HG03175 (cell line): Measurements from ENCODE around the gene LSM14A.
A peak's percentile ranks its signal among the peaks of the same experiment; 100 is the strongest.
"Not testable (repeated sequence)": the region's sequence is repeated elsewhere in the genome, so short reads cannot be mapped to it uniquely, and the experiment has no call there.

Experiments used
- ATAC-seq: cut with Tn5 transposase; IDR thresholded peaks from one replicate; pipeline ENCODE4 v1.9.1; 2021; ENCODE audit warnings: mild to moderate bottlenecking, moderate library complexity; ENCODE audit not compliant: unreplicated experiment

The LSM14A gene

DNA sequence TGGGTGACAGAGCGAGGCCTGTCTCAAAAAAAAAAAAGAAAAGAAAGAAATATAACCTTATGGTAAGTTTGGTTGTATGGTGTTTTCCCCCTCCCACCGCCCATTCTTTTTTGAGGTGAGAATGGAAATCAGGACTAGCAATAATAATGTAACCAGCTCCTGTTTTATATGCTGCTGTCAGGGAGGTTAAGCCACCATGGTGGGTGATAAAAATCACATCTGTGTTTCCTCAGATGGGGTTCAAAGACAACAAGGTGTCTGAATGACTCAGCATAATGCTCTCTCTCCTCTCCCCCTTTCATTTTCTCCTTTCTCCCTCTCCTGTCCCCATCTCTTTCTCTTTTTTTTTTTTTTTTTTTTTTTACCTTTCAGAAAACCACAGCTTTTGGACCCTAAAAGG is 53.7 kb downstream of the LSM14A start:
- ATAC-seq = no peak

DNA sequence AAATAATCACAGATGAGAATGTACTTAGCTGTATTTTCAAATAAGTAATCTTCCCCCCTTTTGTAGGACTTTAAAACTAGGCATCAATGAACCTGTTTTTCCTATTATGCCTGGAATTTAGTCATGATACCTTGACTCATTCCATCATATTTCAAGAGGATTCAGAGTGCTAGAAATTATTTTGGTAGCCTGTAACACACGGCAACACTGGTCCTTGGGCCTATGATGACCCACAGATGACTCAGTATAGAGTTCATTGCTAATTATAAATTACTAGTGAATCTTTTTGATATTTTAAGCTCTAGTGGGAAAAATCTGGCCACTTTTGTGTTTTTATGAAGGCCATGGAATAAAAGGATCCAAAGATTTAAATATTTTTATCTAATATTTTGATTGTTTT is 56.0 kb downstream of the LSM14A start:
- ATAC-seq = no peak

DNA sequence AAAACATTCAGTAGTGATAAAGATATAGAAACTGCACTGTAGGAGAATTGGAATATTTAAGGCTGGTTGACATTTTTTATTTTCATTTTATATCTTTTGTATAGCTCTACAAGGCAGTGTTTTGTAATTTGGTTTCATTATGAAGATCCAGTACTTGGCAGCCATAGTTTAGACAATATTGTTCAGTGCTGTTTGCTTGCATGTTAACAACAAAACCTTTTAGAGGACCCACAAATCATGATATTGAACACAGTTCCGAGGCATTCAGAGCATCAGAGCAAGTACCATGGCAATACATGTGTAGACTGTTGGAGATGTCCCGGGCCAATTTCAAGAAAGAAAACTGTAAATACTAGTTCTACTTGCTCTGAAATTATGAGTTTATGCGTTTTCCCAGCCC is 56.5 kb downstream of the LSM14A start:
- ATAC-seq = no peak

DNA sequence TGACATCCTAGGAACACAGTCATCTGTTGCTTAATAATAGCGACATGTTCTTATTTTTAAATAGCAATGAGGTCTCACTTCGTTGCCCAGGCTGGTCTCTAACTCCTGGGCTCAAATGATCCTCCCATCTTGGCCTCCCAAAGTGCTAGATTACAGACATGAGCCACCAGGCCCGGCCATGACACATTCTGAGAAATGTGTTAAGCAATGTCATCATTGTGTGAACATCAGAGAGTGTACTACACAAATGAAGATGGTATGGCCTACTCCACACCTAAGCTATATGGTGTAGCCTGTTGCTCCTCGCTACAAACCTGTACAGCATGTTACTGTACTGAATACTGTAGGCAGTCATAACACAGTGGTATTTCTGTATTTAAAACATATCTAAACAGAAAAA is 57.4 kb downstream of the LSM14A start:
- ATAC-seq = no peak

DNA sequence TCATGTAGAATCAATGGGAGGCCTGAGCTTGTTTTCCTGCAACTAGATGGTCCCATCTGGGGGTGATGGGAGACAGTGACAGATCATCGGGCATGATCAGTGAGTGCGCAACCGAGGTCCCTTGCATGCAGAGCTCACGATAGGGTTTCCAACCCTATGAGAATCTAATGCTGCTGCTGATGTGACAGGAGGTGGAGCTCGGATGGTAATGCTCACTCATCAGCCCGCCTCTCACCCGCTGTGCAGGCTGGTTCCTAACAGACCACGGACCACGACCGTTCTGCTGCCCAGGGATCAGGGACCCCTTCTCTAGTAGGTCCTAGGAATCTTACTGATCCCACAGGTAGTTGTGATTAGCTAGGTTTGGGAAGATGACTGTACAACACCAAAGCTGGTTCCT is 58.5 kb downstream of the LSM14A start:
- no peak for ATAC-seq

DNA sequence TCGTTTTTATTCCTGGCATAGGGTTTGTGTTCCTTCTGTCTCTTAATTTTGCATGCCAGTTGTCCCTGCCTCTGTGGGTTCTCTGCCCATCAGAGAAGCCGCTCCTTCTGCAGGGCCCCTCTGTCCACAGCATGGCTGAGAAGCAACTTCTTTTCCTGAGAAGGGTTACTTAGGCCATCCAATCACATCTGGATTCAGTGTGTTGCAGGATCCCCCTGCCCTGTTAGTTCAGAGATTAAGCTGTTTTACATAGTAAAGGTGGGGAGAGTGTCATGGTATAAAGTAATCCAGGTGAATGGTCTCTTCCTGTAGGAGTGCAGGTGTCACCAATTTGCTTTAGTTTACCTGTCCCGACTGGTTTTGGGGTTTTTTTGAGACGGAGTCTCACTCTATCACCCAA is 59.1 kb downstream of the LSM14A start:
- no peak for ATAC-seq

DNA sequence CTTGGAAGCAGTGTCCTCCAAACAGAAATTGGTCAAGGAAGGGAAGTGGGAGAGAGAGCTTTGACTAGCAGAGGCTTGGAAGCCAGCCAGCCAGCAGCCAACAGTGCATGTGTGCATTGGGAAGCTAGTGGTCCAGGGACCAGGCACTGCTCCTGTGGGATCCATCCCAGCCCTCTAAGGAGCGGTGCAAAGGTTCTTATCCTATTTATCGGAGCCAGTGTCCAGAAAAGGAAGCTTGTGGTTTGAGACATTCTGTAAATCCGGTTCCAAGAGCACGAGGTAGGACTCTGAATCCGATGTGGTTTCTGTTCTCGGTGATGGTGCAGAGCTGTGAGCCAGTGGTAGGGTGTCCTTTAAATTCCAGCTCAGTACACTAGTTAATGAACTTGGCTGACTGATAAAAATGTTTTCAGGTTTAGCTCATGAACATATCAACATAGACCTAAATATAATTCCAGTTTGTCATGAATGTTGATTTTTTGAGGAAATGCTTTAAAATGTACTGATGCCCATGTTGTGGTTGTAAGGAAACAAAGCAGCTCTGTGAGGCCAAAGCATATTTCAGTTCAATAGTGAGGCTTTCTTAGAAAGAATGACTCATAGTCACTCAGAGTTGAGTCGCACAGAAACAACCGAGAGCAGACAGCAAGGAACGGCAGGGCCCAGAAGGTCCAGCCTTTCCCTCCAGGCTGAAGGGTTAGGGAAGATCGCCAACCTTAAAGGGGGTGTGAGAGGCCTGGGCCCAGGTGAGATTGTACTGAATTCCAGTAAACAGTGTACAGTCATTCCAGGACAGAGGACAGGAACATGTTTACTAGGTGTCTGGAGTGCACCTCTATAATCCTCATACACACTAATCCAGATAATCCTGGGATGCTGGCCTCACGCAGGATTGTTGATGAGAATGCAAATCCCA is 60.5 kb downstream of the LSM14A start:
- ATAC-seq = peak; percentile 63

DNA sequence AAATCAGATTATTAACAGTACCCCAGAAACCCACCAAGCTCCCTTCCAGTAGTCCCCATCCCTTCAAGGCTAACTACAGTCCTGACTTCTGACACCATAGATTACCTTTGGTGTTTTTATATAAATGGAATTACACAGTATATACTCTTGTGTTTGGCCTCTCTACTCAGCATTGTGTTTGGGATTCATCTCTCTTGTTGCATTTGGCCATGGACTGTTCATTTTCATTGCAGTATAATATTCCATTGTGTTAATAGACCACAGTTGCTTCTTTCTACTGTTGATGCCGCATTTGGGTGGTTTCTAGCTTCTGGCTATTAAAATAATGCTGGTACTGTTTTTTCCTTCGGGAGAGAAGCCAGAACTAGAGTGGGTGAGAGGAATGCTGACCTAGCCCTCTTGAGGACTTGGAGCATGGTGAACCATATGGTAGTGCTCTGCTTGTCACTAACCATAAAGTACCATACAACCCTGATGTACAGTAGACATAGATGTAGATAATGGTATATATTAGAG is 63.2 kb downstream of the LSM14A start:
- no peak for ATAC-seq

DNA sequence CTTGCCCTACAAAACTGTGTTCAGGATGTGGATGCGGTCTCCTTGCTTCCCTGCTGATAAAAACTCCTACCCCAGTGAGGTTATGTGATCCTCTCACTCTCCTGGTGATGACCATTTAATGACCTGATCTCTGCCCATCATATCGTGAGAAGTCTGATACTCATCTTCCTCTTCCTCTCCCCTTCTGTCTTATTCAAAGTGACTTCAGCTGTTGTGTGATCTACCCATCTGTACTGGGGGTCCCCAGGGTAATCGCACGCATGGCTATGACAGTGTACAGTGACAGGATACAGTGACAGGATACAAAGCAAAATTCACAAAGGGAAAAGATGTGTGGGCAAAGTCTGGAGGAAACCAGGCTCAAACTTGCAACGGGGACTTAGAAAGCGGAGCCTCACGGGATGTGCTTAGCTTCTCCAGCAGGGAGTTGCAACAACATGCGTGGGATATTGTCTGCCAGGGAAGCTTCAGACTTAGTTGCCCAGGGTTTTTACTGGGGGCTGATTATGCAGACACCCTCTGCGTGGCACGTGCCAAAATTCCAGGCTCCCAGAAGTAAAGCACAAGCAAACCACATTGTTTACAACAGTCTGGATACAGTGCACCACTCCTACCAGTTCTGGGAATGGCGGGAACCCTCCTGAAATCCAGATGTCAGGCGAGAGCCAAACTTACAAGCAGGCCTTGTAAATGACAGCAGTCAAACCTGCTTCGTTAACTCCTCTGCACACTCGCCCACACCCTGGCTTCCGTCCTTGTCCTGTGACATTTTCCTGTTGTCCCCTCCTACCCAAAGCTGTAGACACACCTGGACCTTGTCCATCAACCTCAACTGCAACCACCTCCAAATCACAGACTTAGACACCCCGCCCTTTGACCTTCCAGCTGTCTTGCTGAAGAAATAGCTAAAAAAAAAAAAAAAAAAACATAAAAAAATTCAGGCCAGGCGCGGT is 64.0 kb downstream of the LSM14A start:
- no peak for ATAC-seq

DNA sequence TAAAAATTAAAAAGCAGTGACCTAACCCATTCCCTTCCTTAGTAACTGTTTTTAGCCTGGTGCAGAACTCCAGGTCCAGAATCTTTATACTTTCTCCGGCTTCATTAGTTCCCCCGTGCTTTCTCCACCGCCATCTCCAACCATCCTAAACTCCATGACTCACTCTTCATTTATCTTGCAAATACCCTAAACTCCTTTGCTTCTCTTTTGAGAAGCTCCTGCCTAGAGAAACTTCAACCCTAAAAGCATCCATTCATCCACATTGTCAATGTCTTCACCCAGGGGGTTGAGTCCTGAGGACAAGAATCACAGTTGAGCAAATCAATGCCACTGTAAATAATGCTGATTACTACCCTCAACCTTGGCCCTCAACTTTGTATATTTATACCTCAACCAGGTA is 65.0 kb downstream of the LSM14A start:
- no peak for ATAC-seq

DNA sequence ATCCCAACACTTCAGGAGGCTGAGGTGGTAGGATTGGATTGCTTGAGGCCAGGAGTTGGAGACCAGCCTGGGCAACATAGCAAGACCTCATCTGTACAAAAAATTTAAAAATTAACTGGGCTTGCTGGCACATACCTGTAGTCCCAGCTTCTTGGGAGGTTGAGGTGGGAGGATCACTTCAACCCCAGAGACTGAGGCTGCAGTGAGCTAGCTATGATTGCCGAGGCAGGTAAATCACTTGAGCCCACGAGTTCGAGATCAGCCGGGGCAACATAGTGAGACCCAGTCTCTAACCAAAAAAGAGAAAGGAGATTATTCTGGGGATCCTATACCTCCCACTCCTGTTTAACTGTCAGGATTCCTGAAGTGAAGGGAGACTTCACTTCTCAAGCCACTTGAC is 65.6 kb downstream of the LSM14A start:
- ATAC-seq = no peak

DNA sequence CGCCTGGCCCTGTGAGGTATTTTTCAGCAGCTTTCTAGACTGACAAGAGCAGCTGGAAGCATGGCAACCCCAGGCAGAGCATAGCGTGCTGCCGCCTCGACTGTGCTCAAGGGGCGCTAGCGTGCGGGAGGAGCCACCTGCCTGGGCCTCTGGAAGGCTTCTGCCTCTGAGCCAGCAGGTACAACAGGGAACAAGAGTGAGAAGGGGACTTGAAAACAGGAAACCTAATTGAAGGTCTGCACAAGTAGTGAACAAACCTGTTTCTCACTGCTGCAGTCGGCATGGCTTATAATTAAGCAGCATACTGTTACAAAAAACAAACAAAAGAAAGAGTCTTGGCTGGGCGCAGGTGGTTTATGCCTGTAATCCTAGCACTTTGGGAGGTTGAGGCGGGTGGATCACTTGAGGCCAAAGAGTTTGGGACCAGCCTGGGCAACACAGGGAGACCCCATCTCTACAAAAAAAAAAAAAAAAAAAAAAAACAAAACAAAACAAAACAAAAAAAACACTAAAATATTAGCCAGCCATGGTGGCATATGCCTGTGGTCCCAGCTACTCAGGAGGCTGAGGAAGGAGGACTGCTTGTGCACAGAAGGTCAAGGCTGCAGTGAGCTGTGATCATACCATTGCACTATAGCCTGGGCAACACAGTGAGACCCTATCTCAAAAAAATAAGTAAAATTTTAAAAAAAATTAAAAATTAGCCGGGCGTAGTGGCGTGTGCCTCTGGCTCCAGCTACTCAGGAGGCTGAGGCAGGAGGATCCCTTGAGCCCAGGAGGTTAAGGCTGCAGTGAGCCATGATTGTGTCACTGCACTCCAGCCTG is 69.4 kb downstream of the LSM14A start:
- no peak for ATAC-seq

DNA sequence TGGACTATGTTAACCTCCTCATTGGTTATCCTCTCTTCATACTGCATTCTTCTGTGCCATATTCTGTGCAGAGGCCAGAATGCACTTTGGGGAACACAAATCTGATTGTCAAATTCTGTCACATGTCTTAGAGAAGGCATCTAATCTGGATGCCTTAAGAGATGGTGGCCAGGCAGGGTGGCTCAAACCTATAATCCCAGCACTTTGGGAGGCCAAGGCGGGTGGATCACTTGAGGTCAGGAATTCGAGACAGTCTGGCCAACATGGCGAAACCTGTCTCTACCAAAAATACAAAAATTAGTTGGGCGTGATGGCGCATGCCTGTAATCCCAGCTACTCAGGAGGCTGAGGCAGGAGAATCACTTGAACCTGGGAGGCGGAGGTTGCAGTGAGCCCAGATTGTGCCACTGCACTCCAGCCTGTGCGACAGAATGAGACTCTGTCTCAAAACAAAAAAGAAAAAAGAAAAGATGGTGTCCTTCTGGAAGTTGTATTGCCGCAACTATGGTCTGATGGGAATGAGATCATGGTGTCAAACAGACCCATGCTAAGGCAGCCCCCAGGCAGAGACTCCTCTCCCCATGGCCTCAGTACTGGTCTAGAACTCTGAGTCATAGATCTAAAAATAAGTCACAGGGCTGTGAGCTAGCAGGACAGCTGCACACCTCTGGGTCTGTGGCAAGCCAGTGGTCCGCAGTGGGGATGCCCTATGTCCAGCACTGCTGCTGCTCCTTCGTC is 71.0 kb downstream of the LSM14A start:
- ATAC-seq = not testable (repeated sequence)

DNA sequence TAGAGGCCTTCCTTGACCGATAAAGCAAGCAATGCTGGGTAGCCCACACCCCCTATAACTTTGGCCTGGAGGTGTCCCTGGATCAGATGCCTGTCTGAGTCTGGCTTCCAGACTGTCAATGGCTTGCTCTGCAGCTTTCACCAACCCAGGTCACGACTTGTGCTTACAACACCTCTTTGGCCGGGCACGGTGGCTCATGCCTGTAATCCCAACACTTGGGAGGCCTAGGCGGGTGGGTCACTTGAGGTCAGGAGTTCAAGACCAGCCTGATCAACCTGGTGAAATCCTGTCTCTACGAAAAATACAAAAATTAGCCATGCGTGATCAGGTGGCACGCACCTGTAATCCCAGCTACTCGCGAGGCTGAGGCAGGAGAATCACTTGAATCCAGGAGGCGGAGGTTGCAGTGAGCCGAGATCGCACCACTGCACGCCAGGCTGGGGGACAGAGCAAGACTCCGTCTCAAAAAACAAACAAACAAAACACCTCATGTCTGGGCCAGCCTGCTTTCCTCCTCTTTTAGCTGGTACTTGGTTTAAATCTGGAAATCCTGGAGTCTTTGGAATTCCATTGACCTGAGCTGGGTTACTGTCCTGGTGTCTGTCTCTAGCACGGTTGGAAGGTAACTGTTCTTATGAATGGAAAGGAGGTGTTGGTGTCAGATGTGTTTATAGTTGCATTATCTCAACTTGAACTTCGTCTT is 71.7 kb downstream of the LSM14A start:
- ATAC-seq = no peak

DNA sequence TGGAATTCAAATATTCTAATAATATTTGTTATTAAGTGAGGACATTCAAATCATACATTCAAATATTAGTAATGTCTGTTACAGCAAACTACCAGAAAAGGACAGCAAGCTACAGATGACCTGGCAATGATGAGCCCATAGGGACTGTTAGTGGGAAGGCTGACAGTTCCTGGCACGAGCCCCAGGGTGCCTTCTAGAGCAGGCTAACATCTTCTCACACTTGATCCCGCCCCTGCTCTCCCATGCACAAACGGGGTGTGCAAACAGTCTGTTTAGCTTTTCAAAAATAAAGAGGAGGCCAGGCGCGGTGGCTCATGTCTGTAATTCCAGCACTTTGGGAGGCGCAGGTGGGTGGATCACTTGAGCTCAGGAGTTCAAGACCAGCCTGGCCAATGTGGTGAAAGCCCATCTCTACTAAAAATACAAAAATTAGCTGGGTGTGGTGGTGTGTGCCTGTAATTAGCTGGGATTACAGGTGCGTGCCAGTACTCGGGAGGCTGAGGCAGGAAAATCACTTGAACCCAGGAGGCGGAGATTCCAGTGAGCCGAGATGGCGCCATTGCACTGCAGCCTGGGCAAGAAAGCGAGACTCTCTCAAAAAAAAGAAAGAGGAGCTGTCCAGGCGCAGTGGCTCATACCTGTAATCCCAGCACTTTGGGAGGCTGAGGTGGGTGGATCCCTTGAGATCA is 72.5 kb downstream of the LSM14A start:
- no peak for ATAC-seq

DNA sequence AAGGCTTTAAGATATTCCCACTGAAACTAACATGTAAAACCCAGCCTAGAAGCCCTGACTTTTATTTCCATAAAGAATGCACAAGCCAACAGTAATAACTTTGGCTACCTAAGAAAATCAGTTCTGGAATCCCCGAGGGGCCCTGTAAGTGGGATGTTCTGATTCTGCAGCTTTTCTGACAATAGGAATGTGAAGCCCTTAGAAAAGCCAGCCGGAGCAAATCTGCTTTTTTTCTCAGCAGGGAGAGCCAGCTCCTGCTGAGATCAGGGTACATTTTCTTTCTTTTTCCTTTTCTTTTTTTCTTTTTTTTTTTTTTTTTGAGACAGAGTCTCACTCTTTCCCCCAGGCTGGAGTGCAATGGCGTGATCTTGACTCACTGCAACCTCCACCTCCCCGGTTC is 74.0 kb downstream of the LSM14A start:
- ATAC-seq = no peak

DNA sequence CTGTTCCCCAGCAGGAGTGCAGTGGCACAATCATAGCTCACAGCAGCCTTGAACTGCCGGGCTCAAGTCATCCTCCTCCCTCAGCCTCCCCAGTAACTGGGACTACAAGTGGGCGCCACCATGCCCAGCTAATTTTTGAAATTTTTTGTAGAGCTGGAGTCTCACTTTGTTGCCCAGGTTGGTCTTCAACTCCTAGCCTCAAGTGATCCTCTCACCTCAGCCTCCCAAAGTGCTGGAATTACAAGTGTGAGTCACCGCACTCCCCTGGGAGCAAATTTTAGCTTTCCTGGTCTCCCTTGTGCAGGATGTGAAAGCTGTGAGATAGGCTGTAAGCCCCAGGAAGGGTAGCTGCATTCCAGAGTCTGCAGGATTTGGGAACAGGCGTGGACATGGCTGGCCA is 76.6 kb downstream of the LSM14A start:
- ATAC-seq = no peak

DNA sequence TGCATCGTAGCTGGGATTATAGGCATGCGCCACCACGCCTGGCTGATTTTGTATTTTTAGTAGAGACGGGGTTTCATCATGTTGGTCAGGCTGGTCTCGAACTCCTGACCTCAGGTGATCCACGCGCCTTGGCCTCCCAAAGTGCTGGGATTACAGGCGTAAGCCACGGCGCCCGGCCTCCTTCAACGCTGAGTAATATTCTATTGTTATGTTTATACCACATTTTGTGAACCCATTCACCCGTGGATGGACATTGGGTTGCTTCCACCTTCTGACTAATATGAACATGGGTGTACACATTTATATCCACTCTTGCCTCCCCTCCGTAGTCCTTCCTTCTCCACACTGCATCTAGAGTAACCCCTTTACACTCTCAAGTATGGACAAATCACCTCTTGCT is 80.9 kb downstream of the LSM14A start:
- not testable (repeated sequence) for ATAC-seq

DNA sequence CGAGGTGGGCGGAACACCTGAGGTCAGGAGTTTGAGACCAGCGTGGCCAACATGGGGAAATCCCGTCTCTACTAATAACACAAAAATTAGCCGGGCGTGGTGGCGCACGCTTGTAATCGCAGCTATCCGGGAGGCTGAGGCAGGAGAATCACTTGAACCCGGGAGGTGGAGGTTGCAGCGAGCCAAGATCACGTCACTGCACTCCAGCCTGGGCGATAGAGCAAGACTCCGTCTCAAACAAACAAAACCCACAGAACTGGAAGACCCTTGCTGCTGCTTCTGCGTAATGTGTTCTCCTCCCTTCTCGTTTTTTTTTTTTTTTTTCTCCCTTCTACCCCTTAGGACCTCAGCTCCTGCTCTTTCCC is 81.4 kb downstream of the LSM14A start:
- ATAC-seq = not testable (repeated sequence)
